Right forelimb (tissue), 1 donor: ENCODE data around the gene ACKR4.

Experiments
- DNase-seq: peaks from one replicate; pipeline ENCODE4 v3.0.0-alpha.2; 2018

ACKR4 gene

GRCh38 chr3:132643366-132643765, 46.3 kb downstream of the ACKR4 start:
- DNase-seq = no peak

GRCh38 chr3:132645058-132645457, 48.0 kb downstream of the ACKR4 start:
- DNase-seq = no peak

GRCh38 chr3:132650153-132650552, 53.1 kb downstream of the ACKR4 start:
- no peak for DNase-seq
